Vagina (tissue), 2 donors: Measurements from ENCODE around the gene BUD31.

Experiments
- POLR2AphosphoS5 ChIP-seq, 2 donors: sonication (generic); formaldehyde crosslinking; IDR thresholded peaks; one replicate each; pipeline ENCODE4 v1.9.0; 2017; ENCODE audit warnings: antibody characterized with exemption in 2 of 2, mild to moderate bottlenecking in 2 of 2, low read depth in 1 of 2; ENCODE audit not compliant: insufficient read depth in 1 of 2
- TF ChIP-seq, protein P1 (sequence below), 3 experiments: fragments of 450-650 bp in 2 of 3; fragments of 200-600 bp in 1 of 3; sonication (generic) in 1 of 3; IDR thresholded peaks; one replicate each; pipeline ENCODE4 v1.5.1; 2017 to 2019; ENCODE audit warnings: antibody characterized with exemption in 3 of 3, mild to moderate bottlenecking in 2 of 3, moderate library complexity in 2 of 3

DNA sequence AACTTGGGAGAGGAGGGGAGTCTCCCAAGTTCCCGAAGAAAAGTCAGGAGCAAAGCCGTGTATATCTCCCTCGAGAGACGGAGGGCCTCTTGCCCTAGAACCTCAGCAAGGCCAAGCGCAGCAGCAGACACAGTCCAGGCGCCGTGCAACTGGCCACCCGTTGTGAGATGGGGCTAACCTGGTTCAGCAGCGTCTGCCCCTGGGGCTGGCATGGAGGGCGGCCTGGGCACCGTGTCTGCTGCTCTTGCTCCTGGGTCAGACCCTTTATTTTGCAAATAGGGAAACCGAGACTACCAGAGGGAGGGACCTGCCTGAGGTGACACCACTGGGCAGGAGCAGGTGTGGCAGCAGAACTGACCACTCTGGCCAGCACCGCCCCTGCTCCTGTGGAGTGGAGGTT, 43.8 kb downstream of the BUD31 start:
- TF ChIP-seq, protein P1, sequence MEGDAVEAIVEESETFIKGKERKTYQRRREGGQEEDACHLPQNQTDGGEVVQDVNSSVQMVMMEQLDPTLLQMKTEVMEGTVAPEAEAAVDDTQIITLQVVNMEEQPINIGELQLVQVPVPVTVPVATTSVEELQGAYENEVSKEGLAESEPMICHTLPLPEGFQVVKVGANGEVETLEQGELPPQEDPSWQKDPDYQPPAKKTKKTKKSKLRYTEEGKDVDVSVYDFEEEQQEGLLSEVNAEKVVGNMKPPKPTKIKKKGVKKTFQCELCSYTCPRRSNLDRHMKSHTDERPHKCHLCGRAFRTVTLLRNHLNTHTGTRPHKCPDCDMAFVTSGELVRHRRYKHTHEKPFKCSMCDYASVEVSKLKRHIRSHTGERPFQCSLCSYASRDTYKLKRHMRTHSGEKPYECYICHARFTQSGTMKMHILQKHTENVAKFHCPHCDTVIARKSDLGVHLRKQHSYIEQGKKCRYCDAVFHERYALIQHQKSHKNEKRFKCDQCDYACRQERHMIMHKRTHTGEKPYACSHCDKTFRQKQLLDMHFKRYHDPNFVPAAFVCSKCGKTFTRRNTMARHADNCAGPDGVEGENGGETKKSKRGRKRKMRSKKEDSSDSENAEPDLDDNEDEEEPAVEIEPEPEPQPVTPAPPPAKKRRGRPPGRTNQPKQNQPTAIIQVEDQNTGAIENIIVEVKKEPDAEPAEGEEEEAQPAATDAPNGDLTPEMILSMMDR (IDR thresholded peaks at IDR 0.05): no peak
- TF ChIP-seq POLR2AphosphoS5 (IDR thresholded peaks at IDR 0.05; ENCODE audit: insufficient read depth in 1 of 2, low read depth in 1 of 2): no peak
